ENCODE data around the gene TCP10L.

GRCh38 chr21:32592929-32593502 is 7.7 kb upstream of the TCP10L start:
- TF ChIP-seq SMARCE1 (IDR thresholded peaks at IDR 0.05; ENCODE audit: borderline replicate concordance) (no peak), FOXO1 (CRISPR knock-in tag; IDR thresholded peaks at IDR 0.05) (peak; percentile 99), ZNF720 (CRISPR knock-in tag; IDR thresholded peaks at IDR 0.05) (no peak), MED1 (CRISPR knock-in tag; IDR thresholded peaks at IDR 0.05) (peak; percentile 93), CTCF (CRISPR knock-in tag; IDR thresholded peaks at IDR 0.05) (peak; percentile 23), MAFK (conservative IDR thresholded peaks at IDR 0.05 in 1 of 2, IDR thresholded peaks at IDR 0.05 in 1 of 2; ENCODE audit: low read length in 2 of 2) (no peak), BORCS8-MEF2B (CRISPR knock-in tag; IDR thresholded peaks at IDR 0.05) (peak; percentile 76; the same call in 1 of the 2 replicates), TARDBP (CRISPR knock-in tag; IDR thresholded peaks at IDR 0.05) (peak; percentile 99)

All from HepG2 (cell line).